GM12891 (cell line): ENCODE results near the gene SPNS3. TPM values are rescaled to one million over a fixed set of nuclear protein-coding genes. Genes with fewer than 3 reads are reported as not detected.

Experiments used
- DNase-seq: peaks from one replicate; pipeline ENCODE4 v3.0.0; 2011; ENCODE audit warnings: low spot score; ENCODE audit not compliant: insufficient read length
- FAIRE-seq: peaks from 2 replicates; lab custom pipeline; 2011; peaks lifted over from hg19 to GRCh38; lab: Jason Lieb, UNC
- PAX5 ChIP-seq: IDR thresholded peaks from 2 replicates; pipeline ENCODE4 v1.6.1; 2011; ENCODE audit warnings: low read length, moderate library complexity, mild to moderate bottlenecking; ENCODE audit not compliant: insufficient read depth, severe bottlenecking
- POLR2A ChIP-seq: IDR thresholded peaks from 2 replicates; pipeline ENCODE4 v1.6.1; 2011; ENCODE audit warnings: low read depth, low read length, control low read depth
- POLR2AphosphoS5 ChIP-seq: IDR thresholded peaks from 2 replicates; pipeline ENCODE4 v1.6.1; 2011; ENCODE audit warnings: low read depth, low read length, control low read depth
- POU2F2 ChIP-seq: IDR thresholded peaks from 2 replicates; pipeline ENCODE4 v1.6.1; 2011; ENCODE audit warnings: low read depth, mild to moderate bottlenecking, control low read depth, low read length, moderate library complexity
- SPI1 ChIP-seq: IDR thresholded peaks from 2 replicates; pipeline ENCODE4 v1.6.1; 2011; ENCODE audit warnings: low read depth, low read length, control low read depth
- TAF1 ChIP-seq: IDR thresholded peaks from 2 replicates; pipeline ENCODE4 v1.6.1; 2011; ENCODE audit warnings: low read depth, low read length, control low read depth
- polyA plus RNA-seq: library from polyadenylated mRNA; unstranded; fragments of >200 nt; gene quantifications from one replicate; pipeline ENCODE4 v1.2.1, GENCODE V29; 2012; ENCODE audit warnings: low read depth, missing spikeins, inconsistent platforms; ENCODE audit not compliant: missing spikeins

Gene SPNS3
- polyA plus RNA-seq = 1.3 TPM

- FAIRE-seq (peak; percentile 96), DNase-seq (no peak)
- TF ChIP-seq TAF1 (no peak), POU2F2 (no peak), POLR2AphosphoS5 (no peak), POLR2A (no peak), PAX5 (no peak), SPI1 (no peak)
Observed at GRCh38 chr17:4433515-4434031, at the start of gene SPNS3. SPNS3 (plus strand) TSS chr17:4433940; CDS start chr17:4433968, 28 bp downstream.

GRCh38 chr17:4386406-4386805, 47.3 kb upstream of the SPNS3 start:
- TF ChIP-seq POU2F2 (no peak), PAX5 (no peak), TAF1 (no peak), POLR2AphosphoS5 (no peak), SPI1 (no peak), POLR2A (no peak)
- no peak for FAIRE-seq
- DNase-seq = no peak

GRCh38 chr17:4387137-4387536, 46.6 kb upstream of the SPNS3 start:
- DNase-seq = no peak
- FAIRE-seq = no peak
- no peak for TF ChIP-seq SPI1
- no peak for TF ChIP-seq POLR2AphosphoS5
- no peak for TF ChIP-seq POU2F2
- TF ChIP-seq TAF1 = no peak
- no peak for TF ChIP-seq POLR2A
- TF ChIP-seq PAX5 = no peak

- TF ChIP-seq POLR2AphosphoS5 (no peak), POU2F2 (no peak), TAF1 (no peak), PAX5 (no peak), SPI1 (no peak)
- DNase-seq (no peak), FAIRE-seq (no peak)
Observed at GRCh38 chr17:4389079-4389478, 44.7 kb upstream of the SPNS3 start.

GRCh38 chr17:4393806-4394205, 39.9 kb upstream of the SPNS3 start:
- DNase-seq (no peak), FAIRE-seq (no peak)
- TF ChIP-seq SPI1 = no peak
- no peak for TF ChIP-seq PAX5
- TF ChIP-seq POU2F2 = no peak
- TF ChIP-seq POLR2A = no peak
- no peak for TF ChIP-seq TAF1
- TF ChIP-seq POLR2AphosphoS5 = no peak

GRCh38 chr17:4394208-4395110, 39.3 kb upstream of the SPNS3 start:
- peak; percentile 87 for FAIRE-seq
- no peak for TF ChIP-seq SPI1
- TF ChIP-seq POU2F2 = no peak
- TF ChIP-seq POLR2AphosphoS5 = no peak
- no peak for TF ChIP-seq PAX5
- no peak for TF ChIP-seq POLR2A
- no peak for TF ChIP-seq TAF1
- DNase-seq = no peak

- DNase-seq (no peak), FAIRE-seq (no peak)
- TF ChIP-seq SPI1 (no peak), TAF1 (no peak), POLR2A (no peak), PAX5 (no peak), POU2F2 (no peak), POLR2AphosphoS5 (no peak)
Observed at GRCh38 chr17:4395111-4395478, 38.6 kb upstream of the SPNS3 start.

- TF ChIP-seq POU2F2 = no peak
- TF ChIP-seq PAX5 = no peak
- TF ChIP-seq POLR2A = no peak
- no peak for TF ChIP-seq POLR2AphosphoS5
- no peak for TF ChIP-seq TAF1
- TF ChIP-seq SPI1 = no peak
- DNase-seq = no peak
- no peak for FAIRE-seq
Observed at GRCh38 chr17:4397840-4398239, 35.9 kb upstream of the SPNS3 start.

GRCh38 chr17:4405038-4405669, 28.6 kb upstream of the SPNS3 start:
- peak; percentile 79 for FAIRE-seq
- no peak for DNase-seq

More at GRCh38 chr17:4405038-4405669, 28.6 kb upstream of the SPNS3 start:
- no peak for TF ChIP-seq TAF1
- TF ChIP-seq SPI1 = no peak
- no peak for TF ChIP-seq POLR2AphosphoS5
- no peak for TF ChIP-seq POU2F2
